Lower lobe of right lung (tissue), 2 donors: ENCODE results near the gene CAPZA3. TPM values are rescaled to one million over a fixed set of nuclear protein-coding genes. Genes with fewer than 3 reads are reported as not detected.

Experiments used
- ATAC-seq, 2 donors: fragments of 200-7000 bp; cut with Tn5 transposase; one replicate each; pipeline ENCODE4 v1.9.1; 2020 to 2022; ENCODE audit warnings: mild to moderate bottlenecking in 2 of 2, moderate library complexity in 2 of 2
- DNase-seq: peaks from one replicate; pipeline ENCODE4 v3.0.0-alpha.2; 2020
- H3K27ac ChIP-seq: fragments of 200-600 bp; one replicate; pipeline ENCODE4 v1.8.0; 2022
- H3K27me3 ChIP-seq: fragments of 200-600 bp; one replicate; pipeline ENCODE4 v1.8.0; 2022; ENCODE audit warnings: low read depth
- H3K36me3 ChIP-seq: fragments of 200-600 bp; one replicate; pipeline ENCODE4 v1.8.0; 2022; ENCODE audit warnings: mild to moderate bottlenecking
- H3K4me1 ChIP-seq: fragments of 200-600 bp; one replicate; pipeline ENCODE4 v1.8.0; 2022
- H3K4me3 ChIP-seq: fragments of 200-600 bp; one replicate; pipeline ENCODE4 v1.8.0; 2022; ENCODE audit warnings: mild to moderate bottlenecking
- H3K9me3 ChIP-seq: fragments of 200-600 bp; one replicate; pipeline ENCODE4 v1.8.0; 2022
- CTCF ChIP-seq: fragments of 200-600 bp; IDR thresholded peaks from one replicate; pipeline ENCODE4 v1.8.0; 2022; ENCODE audit warnings: antibody characterized with exemption, mild to moderate bottlenecking
- intact Hi-C: fragments of 100-400 bp; cut with DNase I; formaldehyde crosslinking; loops from one replicate; pipeline ENCODE4 v1.11.0; 2022
- total RNA-seq: library from RNA; stranded (reverse); fragmentation: NEBNext Ultra II Directional; extraction: Animal tissue kit (Norgen Biotek cat#: 25700); gene quantifications from one replicate; pipeline ENCODE4 v1.2.1, GENCODE V29; 2021
- donor health status: DM: no; HTN: yes; CAD: no; lungs with severe emphysema.

CAPZA3 gene
- total RNA-seq, 1 donor from 2014 or later = not detected

DNA sequence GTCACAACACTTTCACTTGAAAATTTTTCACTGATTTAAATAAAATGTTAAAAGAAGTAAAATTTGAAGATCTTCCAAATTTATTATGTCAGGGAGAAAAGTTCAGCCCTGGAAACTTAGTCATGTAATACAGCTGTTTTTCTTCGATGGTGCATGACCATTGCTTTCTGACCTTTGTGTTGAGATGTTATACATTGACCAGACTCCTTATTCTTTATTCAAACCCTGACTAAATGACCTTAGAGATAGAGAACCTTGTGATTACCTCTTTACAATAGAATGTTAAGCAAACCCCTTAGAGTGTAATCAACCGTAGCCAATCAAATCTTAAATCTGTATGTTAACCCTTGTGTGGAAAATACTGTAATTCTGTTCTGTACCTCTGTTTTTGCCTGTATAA lies 34.6 kb upstream of the CAPZA3 start:
- H3K9me3 ChIP-seq = no peaks in the 10 kb centered on the region
- H3K4me1 ChIP-seq = no peaks in the 10 kb centered on the region
- ATAC-seq (no peak), DNase-seq (no peak)
- no peak overlapping the region for H3K4me3 ChIP-seq
- no peaks in the 10 kb centered on the region for H3K36me3 ChIP-seq
- TF ChIP-seq CTCF = no peak
- H3K27ac ChIP-seq = no peak overlapping the region
- no peaks in the 10 kb centered on the region for H3K27me3 ChIP-seq
- intact Hi-C loops = no loop called here

GRCh38 chr12:18703911-18704310 lies 34.0 kb upstream of the CAPZA3 start:
- H3K9me3 ChIP-seq = no peaks in the 10 kb centered on the region
- no peak overlapping the region for H3K27ac ChIP-seq
- no peak for ATAC-seq
- no peak for TF ChIP-seq CTCF
- intact Hi-C loops = no loop called here
- no peak overlapping the region for H3K4me3 ChIP-seq
- H3K4me1 ChIP-seq = no peaks in the 10 kb centered on the region
- no peak for DNase-seq
- no peaks in the 10 kb centered on the region for H3K27me3 ChIP-seq
- no peaks in the 10 kb centered on the region for H3K36me3 ChIP-seq

- no peak for DNase-seq
- Histone ChIP-seq H3K27me3 (no peaks in the 10 kb centered on the region), H3K36me3 (no peaks in the 10 kb centered on the region), H3K4me3 (no peak overlapping the region), H3K27ac (no peak overlapping the region), H3K4me1 (no peaks in the 10 kb centered on the region), H3K9me3 (no peaks in the 10 kb centered on the region)
- no peak for TF ChIP-seq CTCF
- ATAC-seq = no peak
- intact Hi-C loops = no loop called here
Observed at GRCh38 chr12:18706798-18707197, 31.1 kb upstream of the CAPZA3 start.

- no peaks in the 10 kb centered on the region for H3K27me3 ChIP-seq
- intact Hi-C loops = no loop called here
- no peaks in the 10 kb centered on the region for H3K4me1 ChIP-seq
- H3K9me3 ChIP-seq = no peaks in the 10 kb centered on the region
- ATAC-seq = no peak
- no peak for DNase-seq
- no peak for TF ChIP-seq CTCF
- no peak overlapping the region for H3K4me3 ChIP-seq
- no peaks in the 10 kb centered on the region for H3K36me3 ChIP-seq
- H3K27ac ChIP-seq = no peak overlapping the region
Observed at GRCh38 chr12:18716236-18716635, 21.7 kb upstream of the CAPZA3 start.

DNA sequence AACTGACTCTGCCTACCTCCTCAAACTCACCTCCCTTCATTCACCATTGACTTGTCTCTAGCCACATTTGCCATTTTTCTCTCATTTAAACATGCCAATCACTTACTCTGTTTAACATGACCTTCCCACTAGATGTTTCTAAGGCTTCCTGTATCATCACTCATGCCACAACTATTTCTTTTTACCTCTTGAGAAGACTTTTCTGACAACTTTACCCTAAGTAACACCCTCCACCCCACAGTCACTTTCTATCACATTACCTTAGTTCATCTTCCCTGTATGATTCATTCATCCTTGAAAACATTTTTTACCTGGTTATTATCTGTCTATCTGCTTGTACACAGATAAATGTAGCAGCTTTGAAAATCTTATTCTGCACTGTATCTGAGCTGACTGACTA lies 19.5 kb upstream of the CAPZA3 start:
- Histone ChIP-seq H3K27ac (no peak overlapping the region), H3K9me3 (no peaks in the 10 kb centered on the region), H3K4me1 (no peaks in the 10 kb centered on the region), H3K36me3 (no peaks in the 10 kb centered on the region), H3K4me3 (no peak overlapping the region), H3K27me3 (no peaks in the 10 kb centered on the region)
- TF ChIP-seq CTCF = no peak
- ATAC-seq (no peak), DNase-seq (no peak)
- intact Hi-C loops = no loop called here

GRCh38 chr12:18719922-18720510 lies 17.9 kb upstream of the CAPZA3 start:
- Histone ChIP-seq H3K4me3 (no peak overlapping the region), H3K9me3 (no peaks in the 10 kb centered on the region), H3K27ac (no peak overlapping the region), H3K36me3 (no peaks in the 10 kb centered on the region), H3K4me1 (no peaks in the 10 kb centered on the region), H3K27me3 (no peaks in the 10 kb centered on the region)
- no peak for ATAC-seq
- intact Hi-C loops = no loop called here
- DNase-seq = no peak
- no peak for TF ChIP-seq CTCF
